H1 (cell line): ENCODE results near the gene VPS9D1. TPM values are rescaled to one million over a fixed set of nuclear protein-coding genes. Genes with fewer than 3 reads are reported as not detected.

ENCODE experiments used
- CTCF ChIA-PET: fragments of 300-600 bp; sonication (Branson Sonifier 250); formaldehyde crosslinking; loops from one replicate; lab custom pipeline; 2021; ENCODE audit not compliant: partially characterized antibody; lab: Charles Lee
- POLR2A ChIA-PET: fragments of 300-600 bp; sonication (Branson Sonifier 250); formaldehyde crosslinking; loops from one replicate; lab custom pipeline; 2021; ENCODE audit warnings: inconsistent platforms; ENCODE audit not compliant: partially characterized antibody; lab: Charles Lee
- DNase-seq, 2 experiments: peaks; one replicate each; pipeline versions ENCODE4 v3.0.0 to v3.0.0-alpha.2; 2010 to 2022; ENCODE audit warnings: low spot score in 2 of 2, low read depth in 1 of 2, mixed read lengths in 1 of 2
- FAIRE-seq: peaks from 2 replicates; lab custom pipeline; 2011; peaks lifted over from hg19 to GRCh38; lab: Jason Lieb, UNC
- H2AFZ ChIP-seq: 2 replicates; pipeline ENCODE4 v1.8.1; 2012; ENCODE audit warnings: low read length, inconsistent platforms
- H2AK5ac ChIP-seq: 2 replicates; pipeline ENCODE4 v1.6.1; 2013; ENCODE audit warnings: low read depth, low read length
- H2BK120ac ChIP-seq: replicated peaks from 2 replicates; pipeline ENCODE3; 2013; ENCODE audit warnings: low read depth, low read length, inconsistent platforms
- H2BK12ac ChIP-seq: 2 replicates; pipeline ENCODE4 v1.6.1; 2013; ENCODE audit warnings: low read depth, low read length
- H2BK15ac ChIP-seq: 2 replicates; pipeline ENCODE4 v1.6.1; 2013; ENCODE audit warnings: low read length
- H2BK20ac ChIP-seq: 2 replicates; pipeline ENCODE4 v1.6.1; 2013; ENCODE audit warnings: low read length
- H2BK5ac ChIP-seq: 2 replicates; pipeline ENCODE4 v1.6.1; 2013; ENCODE audit warnings: low read depth, low read length
- H3K14ac ChIP-seq: 2 replicates; pipeline ENCODE4 v1.6.1; 2013; ENCODE audit warnings: inconsistent platforms; ENCODE audit not compliant: insufficient read length
- H3K18ac ChIP-seq: 2 replicates; pipeline ENCODE4 v1.6.1; 2013; ENCODE audit warnings: low read length; ENCODE audit errors: extremely low read depth
- H3K23ac ChIP-seq: 2 replicates; pipeline ENCODE4 v1.6.1; 2013; ENCODE audit warnings: inconsistent platforms; ENCODE audit not compliant: insufficient read length
- H3K23me2 ChIP-seq: 2 replicates; pipeline ENCODE4 v1.6.1; 2013; ENCODE audit warnings: low read depth, low read length
- H3K27ac ChIP-seq: 2 replicates; pipeline ENCODE4 v1.6.1; 2011; ENCODE audit warnings: low read depth, low read length, inconsistent platforms
- H3K27me3 ChIP-seq, 4 experiments: replicated peaks in 1 of 4; 1 replicate in 1 of 4; 2 replicates in 3 of 4; pipeline versions ENCODE4 v1.6.1 to v1.8.1; 2011 to 2013; ENCODE audit warnings: low read length in 3 of 4, mild to moderate bottlenecking in 3 of 4, inconsistent platforms in 2 of 4, mixed read lengths in 2 of 4, moderate library complexity in 1 of 4; ENCODE audit not compliant: control insufficient read depth in 3 of 4, insufficient read depth in 3 of 4; ENCODE audit errors: extremely low read depth in 1 of 4
- H3K36me3 ChIP-seq, 4 experiments: 2 replicates each; pipeline versions ENCODE4 v1.6.1 to v1.8.1; 2011 to 2013; ENCODE audit warnings: mild to moderate bottlenecking in 4 of 4, low read length in 3 of 4, moderate library complexity in 2 of 4, control low read depth in 1 of 4, inconsistent platforms in 1 of 4; ENCODE audit not compliant: insufficient read depth in 4 of 4, control insufficient read depth in 2 of 4
- H3K4ac ChIP-seq: replicated peaks from 2 replicates; pipeline ENCODE3; 2013; ENCODE audit warnings: low read length, low read depth, mixed read lengths, inconsistent platforms; ENCODE audit not compliant: insufficient read length
- H3K4me1 ChIP-seq, 4 experiments: replicated peaks in 1 of 4; 1 replicate in 1 of 4; 2 replicates in 3 of 4; pipeline versions ENCODE4 v1.6.1 to v1.8.1; 2011 to 2013; ENCODE audit warnings: low read length in 3 of 4, inconsistent platforms in 2 of 4, mixed read lengths in 1 of 4; ENCODE audit not compliant: insufficient read depth in 4 of 4, control insufficient read depth in 3 of 4
- H3K4me2 ChIP-seq, 2 experiments: 2 replicates each; pipeline versions ENCODE4 v1.6.1 to v1.8.1; 2011 to 2013; ENCODE audit warnings: low read depth in 2 of 2, low read length in 2 of 2, control low read depth in 1 of 2, inconsistent platforms in 1 of 2, mild to moderate bottlenecking in 1 of 2; ENCODE audit not compliant: insufficient read depth in 1 of 2
- H3K4me3 ChIP-seq, 4 experiments: fragments of 200-600, 300-600 bp in 1 of 4; sonication (generic), shearing (Covaris generic), sonication (Bioruptor Twin) in 1 of 4; 2 replicates each; pipeline versions ENCODE4 v1.5.1 to v1.8.1; 2011 to 2016; ENCODE audit warnings: low read length in 4 of 4, low read depth in 3 of 4, control low read depth in 2 of 4, inconsistent platforms in 2 of 4, mild to moderate bottlenecking in 2 of 4, mixed read lengths in 1 of 4, moderate library complexity in 1 of 4; ENCODE audit not compliant: insufficient read depth in 2 of 4; ENCODE audit errors: extremely low read depth in 1 of 4
- H3K56ac ChIP-seq: replicated peaks from 2 replicates; pipeline ENCODE3; 2013; ENCODE audit warnings: low read depth, mild to moderate bottlenecking, mixed read lengths, low read length, inconsistent platforms; ENCODE audit not compliant: insufficient read length
- H3K79me1 ChIP-seq: 2 replicates; pipeline ENCODE4 v1.6.1; 2013; ENCODE audit warnings: low read depth, low read length, control low read depth
- H3K79me2 ChIP-seq, 2 experiments: 2 replicates each; pipeline versions ENCODE4 v1.6.1 to v1.8.1; 2012 to 2013; ENCODE audit warnings: low read length in 2 of 2, mild to moderate bottlenecking in 2 of 2, inconsistent platforms in 1 of 2; ENCODE audit not compliant: insufficient read depth in 2 of 2, control insufficient read depth in 1 of 2
- H3K9ac ChIP-seq, 4 experiments: replicated peaks in 1 of 4; 1 replicate in 1 of 4; 2 replicates in 3 of 4; pipeline versions ENCODE4 v1.6.1 to v1.8.1; 2011 to 2013; ENCODE audit warnings: low read depth in 3 of 4, low read length in 3 of 4, control low read depth in 2 of 4, mild to moderate bottlenecking in 2 of 4, moderate library complexity in 2 of 4, inconsistent platforms in 1 of 4; ENCODE audit errors: extremely low read depth in 1 of 4
- H3K9me3 ChIP-seq, 2 experiments: 2 replicates each; pipeline versions ENCODE4 v1.6.1 to v1.8.1; 2012 to 2013; ENCODE audit warnings: mild to moderate bottlenecking in 2 of 2, moderate library complexity in 2 of 2, control low read depth in 1 of 2, inconsistent platforms in 1 of 2, low read depth in 1 of 2, low read length in 1 of 2, mixed read lengths in 1 of 2; ENCODE audit not compliant: insufficient read depth in 2 of 2
- H4K20me1 ChIP-seq, 2 experiments: replicated peaks in 1 of 2; 2 replicates each; pipeline versions ENCODE3 to v1.8.1; 2011 to 2013; ENCODE audit warnings: inconsistent platforms in 2 of 2, low read length in 2 of 2, mild to moderate bottlenecking in 1 of 2; ENCODE audit not compliant: insufficient read depth in 2 of 2, control insufficient read depth in 1 of 2
- H4K5ac ChIP-seq: 2 replicates; pipeline ENCODE4 v1.6.1; 2013; ENCODE audit warnings: low read length, low read depth, mixed read lengths, inconsistent platforms; ENCODE audit not compliant: insufficient read length
- H4K8ac ChIP-seq: 2 replicates; pipeline ENCODE4 v1.8.0; 2013; ENCODE audit warnings: mild to moderate bottlenecking, moderate library complexity, low read length, inconsistent platforms; ENCODE audit not compliant: insufficient read depth; ENCODE audit errors: extremely low read depth
- H4K91ac ChIP-seq: replicated peaks from 2 replicates; pipeline ENCODE3; 2013; ENCODE audit warnings: low read length, mixed read lengths, inconsistent platforms; ENCODE audit not compliant: insufficient read length
- ASH2L ChIP-seq: fragments of 200-600, 300-600 bp; sonication (generic); IDR thresholded peaks from one replicate; pipeline ENCODE4 v1.7.1; 2017; ENCODE audit warnings: low read length
- BACH1 ChIP-seq: IDR thresholded peaks from 2 replicates; pipeline ENCODE4 v1.6.1; 2012; ENCODE audit warnings: low read length, improper control_type of control experiment
- E2F6 ChIP-seq: IDR thresholded peaks from 2 replicates; pipeline ENCODE4 v1.6.1; 2012; ENCODE audit warnings: inconsistent platforms
- EGR1 ChIP-seq: IDR thresholded peaks from 2 replicates; pipeline ENCODE4 v1.6.1; 2011; ENCODE audit warnings: low read depth, low read length, borderline replicate concordance
- EP300 ChIP-seq, 2 experiments: IDR thresholded peaks; 1 replicate in 1 of 2; 2 replicates in 1 of 2; pipeline ENCODE4 v1.6.1; 2011 to 2012; ENCODE audit warnings: low read depth in 2 of 2, low read length in 2 of 2, mild to moderate bottlenecking in 2 of 2, borderline replicate concordance in 1 of 2, inconsistent platforms in 1 of 2, moderate library complexity in 1 of 2
- KDM4A ChIP-seq: IDR thresholded peaks from one replicate; pipeline ENCODE4 v1.7.1; 2012; ENCODE audit warnings: low read depth, mild to moderate bottlenecking, moderate library complexity, low read length, inconsistent platforms; ENCODE audit not compliant: severe bottlenecking
- RFX5 ChIP-seq: IDR thresholded peaks from 2 replicates; pipeline ENCODE4 v1.6.1; 2011; ENCODE audit warnings: low read depth, low read length, improper control_type of control experiment, borderline replicate concordance
- SP1 ChIP-seq: IDR thresholded peaks from 2 replicates; pipeline ENCODE4 v1.6.1; 2011; ENCODE audit warnings: low read depth, low read length
- WGBS, 2 experiments: shearing (Covaris generic) in 1 of 2; methylation state at CpG; one replicate each; pipeline versions ENCODE4 v1.1.6 to v1.1.7; 2013 to 2015; ENCODE audit warnings: low lambda C conversion rate in 2 of 2, mixed read lengths in 2 of 2, inconsistent platforms in 1 of 2, low coverage in 1 of 2, missing lambda C conversion rate in 1 of 2; ENCODE audit not compliant: insufficient replicate concordance in 2 of 2, insufficient coverage in 1 of 2, insufficient read length in 1 of 2; ENCODE audit errors: extremely low coverage in 1 of 2, missing lambda C conversion rate in 1 of 2; 5-methylcytosine and 5-hydroxymethylcytosine counted together
- polyA plus RNA-seq, 7 experiments: library from polyadenylated mRNA; depleted of rRNA in 3 of 7; stranded (reverse) in 5 of 7; unstranded in 2 of 7; fragments of >200 nt in 5 of 7; fragments of 200-250 nt in 2 of 7; gene quantifications; 1 replicate in 5 of 7; 2 replicates in 1 of 7; 4 replicates in 1 of 7; pipeline versions ENCODE4 v1.2.1 to v1.2.3, GENCODE V29; 2011 to 2013; ENCODE audit warnings: missing spikeins in 2 of 7, mixed read lengths in 2 of 7
- total RNA-seq: library from RNA; stranded (reverse); fragmentation: NEBNext Ultra II Directional; extraction: Animal tissue kit (Norgen Biotek cat#: 25700); gene quantifications from 2 replicates; pipeline ENCODE4 v1.2.1, GENCODE V29; 2021

VPS9D1 gene
- total and polyA plus RNA-seq, 2 of the 8 experiments (the other 6 are each of a cell fraction or from before 2014, with no cell fraction given) = 2.9 to 5.4 TPM

GRCh38 chr16:89716493-89716892, 4.2 kb downstream of the VPS9D1 start:
- Histone ChIP-seq H3K14ac (no peak overlapping the region), H4K91ac (no peak overlapping the region), H3K9ac (no peak overlapping the region), H2BK120ac (no peak overlapping the region), H2BK12ac (no peak overlapping the region), H4K20me1 (peaks cover 9 to 15% of the 10 kb centered on the region in 2 experiments), H4K8ac (no peak overlapping the region), H3K4ac (no peak overlapping the region), H4K5ac (no peak overlapping the region), H3K4me1 (peaks cover 0 to 9% (median 0%) of the 10 kb centered on the region in 4 experiments; a peak in 5 of 7 replicates), H3K23ac (no peak overlapping the region), H3K79me1 (0 out of 2 replicates have a peak, but pooled peaks cover 2% of the 10 kb centered on the region), H3K9me3 (no peaks in the 10 kb centered on the region), H3K23me2 (peaks cover 8% of the 10 kb centered on the region), H3K36me3 (peaks cover 0 to 10% (median 5%) of the 10 kb centered on the region in 4 experiments; a peak in 3 of 8 replicates), H2BK20ac (no peak overlapping the region), H2AFZ (no peak overlapping the region), H3K4me2 (no peak overlapping the region), H2BK15ac (no peak overlapping the region), H3K56ac (no peak overlapping the region), H3K79me2 (no peaks in the 10 kb centered on the region), H3K18ac (no peak overlapping the region), H3K27me3 (peaks cover 1 to 25% (median 21%) of the 10 kb centered on the region in 4 experiments), H2BK5ac (no peak overlapping the region), H3K27ac (no peak overlapping the region), H2AK5ac (no peak overlapping the region), H3K4me3 (no peak overlapping the region)
- 95% methylated on average over 13 of the region's 15 CpGs; no CpG with 5 or more reads in 1 of the 2 experiments for WGBS, 2 experiments
- ChIA-PET POLR2A (interaction anchor here (0.6 to 16.7 kb wide), 9 partner anchors 8 to 170 kb away, joined by 3 to 193 read pairs (median 5); partner anchors contain the start of genes CDK10, SPATA2L and SPIRE2), CTCF (interaction anchor here (0.6 to 1.7 kb wide), 6 partner anchors 9 to 847 kb away, joined by 3 to 10 read pairs (median 4); no protein-coding TSS in a partner anchor)
- TF ChIP-seq RFX5 (no peak), EGR1 (no peak), KDM4A (no peak), EP300 (IDR thresholded peaks at IDR 0.05; ENCODE audit: borderline replicate concordance in 1 of 2, low read depth in 2 of 2, low read length in 2 of 2) (no peak), BACH1 (no peak), ASH2L (no peak), E2F6 (no peak), SP1 (no peak)
- DNase-seq (no peak), FAIRE-seq (no peak)
